EH (cell line): ENCODE data around the gene CD160.
"Not testable (repeated sequence)": the region's sequence is repeated elsewhere in the genome, so short reads cannot be mapped to it uniquely, and the experiment has no call there.

Experiments used
- DNase-seq: peaks from one replicate; pipeline ENCODE4 v3.0.0-alpha.2; 2015; ENCODE audit warnings: low read depth

Gene CD160, protein sequence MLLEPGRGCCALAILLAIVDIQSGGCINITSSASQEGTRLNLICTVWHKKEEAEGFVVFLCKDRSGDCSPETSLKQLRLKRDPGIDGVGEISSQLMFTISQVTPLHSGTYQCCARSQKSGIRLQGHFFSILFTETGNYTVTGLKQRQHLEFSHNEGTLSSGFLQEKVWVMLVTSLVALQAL

DNA sequence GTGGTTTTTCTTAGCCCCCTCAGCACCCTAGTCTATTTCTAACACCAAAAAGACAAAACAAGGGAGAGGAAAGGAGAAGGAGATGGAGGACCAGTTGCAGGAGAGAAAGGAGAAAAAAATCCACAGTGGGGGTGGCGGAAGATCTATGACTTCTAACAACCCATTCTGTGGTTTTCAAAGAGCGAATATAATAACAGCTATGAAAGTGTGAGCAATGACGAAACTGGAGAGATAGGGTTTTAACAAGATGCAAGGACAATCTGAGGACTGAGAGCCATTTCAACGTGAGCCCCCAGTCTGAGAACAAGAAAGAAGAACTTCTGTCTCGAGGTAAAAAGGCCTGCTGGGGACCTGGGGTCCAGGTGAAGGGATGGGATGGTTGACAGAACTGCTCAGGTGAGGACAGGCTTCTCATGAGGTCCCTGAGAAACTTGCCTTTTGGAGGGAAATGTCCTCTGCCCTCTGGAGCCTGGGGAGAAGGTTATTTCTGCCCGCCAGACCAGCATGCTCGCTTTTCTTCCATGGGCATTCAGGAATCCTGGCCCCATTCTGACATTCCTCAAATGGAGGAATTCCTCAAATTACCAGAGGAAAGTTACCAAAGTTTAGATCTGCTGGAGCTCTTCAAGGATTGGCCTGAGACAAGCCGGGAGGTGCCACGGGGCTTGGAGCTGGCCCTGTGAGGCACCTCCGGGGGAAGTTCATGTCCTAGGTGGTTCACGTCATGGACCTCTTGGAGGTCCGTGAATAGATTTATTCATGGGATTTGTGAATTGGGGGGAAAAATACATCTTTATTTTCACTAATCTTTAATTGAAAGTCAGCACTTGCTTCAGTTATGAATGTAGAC is at the start of gene CD160:
TSS of gene CD160 (plus strand) at position 270 of the 850 bp plus-strand sequence. CDS start 8,829 bp downstream, outside the sequence.
- DNase-seq = no peak

DNA sequence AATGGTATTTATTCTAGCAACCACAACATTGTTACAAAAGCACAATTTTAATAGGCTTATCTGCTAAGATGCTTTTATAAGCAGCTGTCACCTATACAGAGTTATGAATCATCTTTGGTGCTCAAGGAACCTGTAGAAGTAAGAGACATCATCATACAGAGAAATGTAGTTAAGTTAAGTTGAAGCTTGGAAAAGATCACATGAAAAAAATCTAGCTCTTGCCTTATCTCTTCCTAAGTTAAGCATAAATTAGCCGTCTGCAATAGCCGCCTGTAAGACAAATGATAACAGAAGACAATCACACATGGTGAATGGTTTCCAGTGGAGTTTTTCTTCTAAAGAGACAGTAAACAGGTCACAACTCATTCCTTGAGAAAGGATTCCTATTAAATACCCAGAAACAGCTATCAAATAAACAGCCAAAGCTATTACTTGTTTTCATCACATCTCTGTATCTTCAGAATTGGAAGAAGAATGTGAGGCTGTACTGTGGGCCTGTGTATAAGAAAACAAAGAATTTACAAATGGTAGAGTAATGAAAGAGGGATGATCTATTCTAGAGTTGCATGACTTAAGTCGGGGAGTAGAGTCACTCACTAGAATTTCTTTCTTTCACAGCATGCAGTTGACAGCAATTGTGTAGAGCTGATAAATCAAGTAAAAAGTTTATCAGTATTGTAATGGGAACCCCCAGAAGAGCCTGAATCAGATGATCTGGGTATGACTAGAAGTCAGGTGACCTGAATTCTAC is 48.1 kb upstream of the CD160 start:
- DNase-seq = not testable (repeated sequence)

GRCh38 chr1:145673217-145673616 is 46.1 kb upstream of the CD160 start:
- DNase-seq = not testable (repeated sequence)

GRCh38 chr1:145684858-145685257 is 34.4 kb upstream of the CD160 start:
- not testable (repeated sequence) for DNase-seq

DNA sequence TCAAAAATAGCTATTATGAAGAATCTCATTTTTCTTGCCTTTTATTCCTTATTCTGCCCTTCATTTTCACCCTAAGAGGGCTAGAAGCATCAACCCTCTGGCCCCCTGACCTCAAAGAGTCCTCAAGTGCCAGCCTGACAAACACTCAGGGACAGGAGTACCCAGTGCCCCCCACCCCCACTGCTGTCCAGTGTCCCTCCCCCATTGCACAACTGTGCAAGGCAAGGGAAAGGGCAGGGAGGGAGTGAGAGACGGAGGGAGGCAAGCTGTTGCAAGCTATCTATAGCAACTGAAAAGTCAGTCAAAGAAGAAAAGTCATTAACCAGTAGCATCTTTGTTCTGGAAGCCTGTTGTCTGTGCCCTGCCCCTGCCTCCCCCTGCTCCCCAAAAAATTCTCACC is 33.2 kb upstream of the CD160 start:
- DNase-seq = not testable (repeated sequence)

GRCh38 chr1:145688328-145688727 is 31.0 kb upstream of the CD160 start:
- no peak for DNase-seq

GRCh38 chr1:145688924-145689323 is 30.4 kb upstream of the CD160 start:
- no peak for DNase-seq

DNA sequence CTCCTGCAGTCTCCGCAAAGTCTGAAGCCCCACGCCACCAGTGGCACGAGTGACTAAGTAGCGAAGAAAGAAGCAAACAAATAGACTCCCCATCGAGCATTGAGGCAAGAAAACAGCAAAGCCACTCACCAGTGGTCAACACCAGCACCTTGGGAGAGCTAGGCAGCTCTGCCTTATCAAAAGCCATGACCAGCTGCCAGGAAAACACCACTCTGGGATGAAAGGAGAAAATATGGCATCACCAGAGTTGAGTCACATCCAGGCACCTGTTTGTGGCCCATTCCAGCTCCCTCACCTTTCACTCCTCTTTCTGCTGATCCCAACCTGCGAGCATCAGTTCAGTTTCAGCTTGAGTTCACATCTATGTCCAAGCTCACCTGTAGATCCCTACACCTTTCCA is 29.4 kb upstream of the CD160 start:
- DNase-seq = no peak

DNA sequence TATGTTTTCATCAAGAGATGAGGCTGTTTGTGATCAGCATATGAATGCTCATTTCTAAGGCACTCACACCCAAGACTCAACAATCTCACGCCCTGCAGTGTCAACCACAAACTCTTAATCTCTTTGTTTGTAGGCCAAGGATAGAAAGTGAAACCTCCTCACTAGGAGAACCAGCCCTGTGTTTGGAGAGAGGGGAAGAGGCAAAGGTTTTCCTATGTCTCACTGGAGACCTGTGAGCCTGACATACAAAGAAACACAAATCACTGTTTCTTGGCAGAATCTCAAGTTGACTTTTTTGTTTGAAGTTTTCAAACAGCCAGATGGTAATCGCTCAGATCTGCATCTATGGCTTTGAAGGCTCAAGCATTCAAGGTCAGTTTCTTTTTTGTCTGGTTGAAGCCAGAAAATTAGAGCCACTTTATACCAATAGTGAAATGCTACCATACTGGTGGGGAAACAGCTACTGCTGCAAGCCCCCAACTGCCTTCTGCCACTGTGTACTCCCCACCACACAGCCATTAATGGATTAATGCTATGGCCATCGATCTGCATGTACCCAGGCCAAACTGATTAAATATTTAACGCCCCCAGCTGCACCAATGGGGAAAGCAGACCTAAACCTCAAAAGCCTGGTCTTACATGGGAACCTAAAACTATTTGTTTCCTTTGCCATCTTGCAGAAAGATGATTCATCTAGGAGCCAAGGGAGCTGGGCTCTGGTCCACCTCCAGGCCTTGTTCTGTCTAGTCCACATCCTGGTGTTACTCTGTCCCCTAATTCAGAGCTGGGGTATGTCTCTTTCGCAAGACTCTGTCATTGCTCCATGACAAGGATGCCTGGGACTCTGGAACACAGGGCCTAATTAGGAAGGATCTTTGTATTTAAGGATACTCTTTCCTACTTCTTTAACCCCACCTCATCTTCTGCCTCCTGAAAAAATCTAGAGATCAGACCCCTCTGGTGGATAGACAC is 28.4 kb upstream of the CD160 start:
- DNase-seq = peak; percentile 90

- no peak for DNase-seq
Observed at GRCh38 chr1:145692785-145693443, 26.4 kb upstream of the CD160 start.

GRCh38 chr1:145695821-145696629 is 23.3 kb upstream of the CD160 start:
- DNase-seq = no peak

GRCh38 chr1:145696630-145696960 is 22.7 kb upstream of the CD160 start:
- DNase-seq = no peak

DNA sequence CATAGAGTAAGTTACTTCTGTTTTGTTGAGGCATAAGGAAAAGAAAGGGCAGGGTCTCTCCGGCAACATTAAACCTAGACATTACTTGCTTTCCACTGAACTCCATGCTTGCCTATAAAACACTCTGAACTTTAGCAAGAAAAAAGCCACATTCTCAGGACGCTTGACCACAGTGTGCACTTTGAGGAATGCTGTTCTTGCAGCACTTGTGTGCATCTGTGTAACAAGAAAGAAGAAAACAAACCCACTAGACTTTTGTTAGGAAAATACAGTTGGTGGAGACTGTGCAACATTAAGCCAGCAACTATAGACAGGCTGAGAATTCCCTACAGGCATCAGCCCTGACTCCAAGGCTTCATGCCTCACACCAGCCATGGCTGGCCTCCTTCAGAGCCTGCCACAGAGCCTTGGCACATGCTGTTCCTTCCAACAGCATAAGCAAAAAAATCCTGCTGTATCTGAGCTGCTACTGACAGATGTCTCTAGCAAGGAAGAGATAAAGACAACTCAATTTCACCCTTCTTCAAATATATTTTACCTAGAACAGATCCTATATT is 17.9 kb upstream of the CD160 start:
- DNase-seq = peak; percentile 54

DNA sequence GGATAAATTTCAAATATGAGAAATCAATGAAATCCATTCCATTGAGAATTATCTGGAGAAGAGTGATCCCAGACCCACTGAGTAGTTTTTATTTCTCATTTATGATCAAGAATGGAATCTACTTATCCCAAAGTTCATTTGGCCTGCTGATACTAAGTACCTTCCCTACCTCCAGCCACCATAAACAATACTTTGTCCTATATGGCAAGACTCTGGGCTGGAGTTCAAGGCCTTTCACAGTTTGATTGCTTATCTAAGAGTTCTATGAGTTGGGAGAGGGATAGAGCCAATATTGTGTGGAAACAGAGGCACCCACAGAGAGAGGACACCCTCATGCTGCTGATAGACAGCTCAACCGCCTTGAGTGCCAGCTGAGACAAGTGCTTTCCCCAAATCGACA is 17.2 kb upstream of the CD160 start:
- no peak for DNase-seq

DNA sequence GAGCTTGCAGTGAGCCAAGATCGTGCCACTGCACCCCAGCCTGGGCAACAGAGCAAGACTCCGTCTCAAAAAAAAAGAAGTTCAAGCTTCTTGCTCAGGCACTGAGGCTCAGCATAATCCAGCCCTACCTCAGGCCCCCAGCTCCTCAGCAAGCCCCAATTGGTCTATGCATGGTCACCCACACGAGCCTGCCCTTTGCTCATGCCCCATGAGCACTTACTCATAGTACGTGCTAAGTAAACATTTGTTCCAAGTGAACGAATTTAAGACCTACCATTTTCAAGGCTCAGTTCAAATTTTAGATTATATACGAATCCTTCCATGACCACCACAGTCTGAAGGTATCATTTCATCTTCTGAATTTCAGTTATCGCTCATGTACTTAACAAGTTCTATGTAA is 16.5 kb upstream of the CD160 start:
- no peak for DNase-seq

DNA sequence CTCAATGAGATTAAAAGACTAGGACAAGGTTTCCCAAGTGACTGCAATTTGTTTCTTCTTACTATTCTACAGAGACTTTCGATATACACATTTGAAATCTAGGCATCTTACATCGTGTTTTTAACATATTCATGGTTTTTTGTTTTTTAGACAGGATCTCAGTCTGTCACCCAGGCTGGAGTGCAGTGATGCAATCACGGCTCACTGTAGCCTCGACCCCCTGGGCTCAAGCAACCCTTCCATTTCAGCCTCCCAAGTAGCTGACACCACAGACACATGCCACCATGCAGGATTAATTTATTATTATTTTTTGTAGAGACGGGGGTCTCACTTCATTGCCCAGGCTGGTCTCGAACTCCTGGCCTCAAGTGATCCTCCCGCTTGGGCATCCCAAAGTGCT is 13.7 kb upstream of the CD160 start:
- no peak for DNase-seq

DNA sequence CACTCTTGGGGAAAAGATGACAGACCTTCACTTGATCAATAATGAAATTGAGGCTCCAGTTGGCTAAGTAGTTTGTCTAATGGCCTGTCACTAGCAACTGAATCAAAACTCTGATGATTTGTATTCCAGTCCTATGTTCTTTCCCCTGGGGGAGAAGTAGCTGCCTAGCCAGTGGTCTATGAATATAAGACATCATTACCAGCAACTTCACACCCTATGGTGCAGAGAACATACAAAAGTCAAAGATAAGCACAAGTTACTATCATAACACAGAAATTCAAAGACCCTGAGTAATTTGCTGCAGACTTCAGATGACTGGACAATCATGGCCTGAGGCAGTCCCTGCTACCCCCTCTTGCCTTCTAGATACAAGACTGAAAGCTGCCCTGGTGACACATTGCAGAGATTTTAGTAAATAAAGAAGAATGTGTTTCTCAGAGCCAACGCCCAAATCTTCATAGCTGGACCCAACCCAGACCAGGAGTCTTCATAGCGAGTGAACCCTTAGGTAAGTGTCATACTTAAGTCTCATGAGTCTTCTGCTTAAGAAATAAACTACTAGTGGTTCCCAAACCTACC is 13.1 kb upstream of the CD160 start:
- peak; percentile 90 for DNase-seq

DNA sequence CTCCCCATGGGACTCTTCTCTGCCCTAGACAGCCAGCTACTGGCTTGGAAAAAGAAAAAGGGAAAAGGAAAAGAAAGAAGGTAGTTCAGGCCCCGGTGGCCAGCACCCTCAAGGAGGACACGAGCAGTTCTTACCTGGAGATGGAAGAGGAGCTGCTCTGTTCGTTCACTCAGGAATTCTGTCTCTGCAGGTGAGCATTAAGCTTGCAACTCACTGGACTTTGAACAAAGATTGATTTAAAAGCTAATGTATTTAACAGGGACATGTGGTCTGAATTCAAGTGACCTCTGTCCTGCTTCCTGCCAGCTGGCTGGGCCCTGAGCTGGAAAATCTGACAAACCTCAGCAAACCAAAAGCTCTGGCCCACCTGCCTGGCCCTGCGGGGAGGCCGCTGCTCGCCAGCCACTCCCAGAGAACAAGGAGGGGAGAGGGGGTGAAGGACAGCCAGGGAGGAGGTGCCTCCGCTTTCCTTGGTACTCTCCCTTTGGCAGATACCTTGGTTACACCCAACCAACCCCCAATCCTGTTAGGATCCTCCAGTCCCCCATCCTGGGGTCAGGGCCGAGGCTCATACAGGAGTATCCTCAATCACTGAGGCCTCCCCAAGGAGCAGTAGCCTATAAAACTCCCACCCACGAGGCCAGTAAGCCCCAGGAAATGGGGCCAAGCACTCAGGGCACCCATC is 12.0 kb upstream of the CD160 start, which contains the start of gene PDZK1:
TSS of gene PDZK1 (minus strand) at position 186 of the 685 bp plus-strand sequence. CDS start 19,347 bp downstream, outside the sequence.
- no peak for DNase-seq

DNA sequence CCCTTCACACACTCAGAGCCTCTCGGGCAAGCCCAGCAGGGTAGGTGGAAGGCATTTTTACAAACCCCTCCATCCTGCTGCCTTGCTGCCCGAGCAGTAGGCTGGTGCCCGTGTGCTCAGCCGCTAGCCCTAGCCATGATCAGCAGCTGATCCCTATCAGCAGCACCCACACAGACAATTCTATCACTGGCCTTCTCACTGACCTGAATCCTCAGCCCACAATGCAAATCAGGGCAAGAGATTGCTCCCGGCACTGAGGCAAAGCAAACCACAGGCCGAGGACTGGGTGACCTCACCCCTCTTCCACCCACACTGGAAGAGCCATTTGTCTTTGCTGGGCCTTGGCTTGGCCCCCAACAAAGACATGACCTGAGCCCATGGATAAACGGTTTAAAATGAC is 11.2 kb upstream of the CD160 start:
- DNase-seq = no peak
